Measurements from ENCODE around the gene PPP1R9A.
A peak's percentile ranks its signal among the peaks of the same experiment; 100 is the strongest.

PPP1R9A gene

DNA sequence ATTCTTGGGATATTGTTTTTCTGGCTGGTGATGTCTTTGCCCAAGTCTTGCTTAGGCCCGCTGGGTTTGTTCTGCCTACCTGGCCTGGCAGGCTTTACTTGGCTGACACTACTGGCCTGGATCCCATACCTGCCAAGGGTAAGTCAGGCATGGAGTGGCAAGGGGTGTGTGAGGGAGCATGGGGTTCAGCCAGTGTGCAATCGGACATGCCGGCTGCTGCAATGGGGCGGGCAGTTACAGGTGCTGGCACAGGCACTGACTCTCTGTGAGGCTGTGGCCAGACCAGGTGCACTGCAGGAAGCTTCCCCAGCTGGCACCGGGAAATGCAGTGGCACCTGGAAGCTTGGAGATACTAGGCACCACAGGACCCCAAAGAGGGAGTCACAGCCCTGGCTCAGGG is 248.6 kb downstream of the PPP1R9A start:
- TF ChIP-seq, protein P1, sequence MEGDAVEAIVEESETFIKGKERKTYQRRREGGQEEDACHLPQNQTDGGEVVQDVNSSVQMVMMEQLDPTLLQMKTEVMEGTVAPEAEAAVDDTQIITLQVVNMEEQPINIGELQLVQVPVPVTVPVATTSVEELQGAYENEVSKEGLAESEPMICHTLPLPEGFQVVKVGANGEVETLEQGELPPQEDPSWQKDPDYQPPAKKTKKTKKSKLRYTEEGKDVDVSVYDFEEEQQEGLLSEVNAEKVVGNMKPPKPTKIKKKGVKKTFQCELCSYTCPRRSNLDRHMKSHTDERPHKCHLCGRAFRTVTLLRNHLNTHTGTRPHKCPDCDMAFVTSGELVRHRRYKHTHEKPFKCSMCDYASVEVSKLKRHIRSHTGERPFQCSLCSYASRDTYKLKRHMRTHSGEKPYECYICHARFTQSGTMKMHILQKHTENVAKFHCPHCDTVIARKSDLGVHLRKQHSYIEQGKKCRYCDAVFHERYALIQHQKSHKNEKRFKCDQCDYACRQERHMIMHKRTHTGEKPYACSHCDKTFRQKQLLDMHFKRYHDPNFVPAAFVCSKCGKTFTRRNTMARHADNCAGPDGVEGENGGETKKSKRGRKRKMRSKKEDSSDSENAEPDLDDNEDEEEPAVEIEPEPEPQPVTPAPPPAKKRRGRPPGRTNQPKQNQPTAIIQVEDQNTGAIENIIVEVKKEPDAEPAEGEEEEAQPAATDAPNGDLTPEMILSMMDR (IDR thresholded peaks at IDR 0.05; ENCODE audit: control insufficient read depth, extremely low read depth, insufficient read depth), result no peak
- DNase-seq (ENCODE audit: low read depth), result no peak
- H3K4me3 ChIP-seq (ENCODE audit: low read depth, low read length), result no peak overlapping the region

DNA sequence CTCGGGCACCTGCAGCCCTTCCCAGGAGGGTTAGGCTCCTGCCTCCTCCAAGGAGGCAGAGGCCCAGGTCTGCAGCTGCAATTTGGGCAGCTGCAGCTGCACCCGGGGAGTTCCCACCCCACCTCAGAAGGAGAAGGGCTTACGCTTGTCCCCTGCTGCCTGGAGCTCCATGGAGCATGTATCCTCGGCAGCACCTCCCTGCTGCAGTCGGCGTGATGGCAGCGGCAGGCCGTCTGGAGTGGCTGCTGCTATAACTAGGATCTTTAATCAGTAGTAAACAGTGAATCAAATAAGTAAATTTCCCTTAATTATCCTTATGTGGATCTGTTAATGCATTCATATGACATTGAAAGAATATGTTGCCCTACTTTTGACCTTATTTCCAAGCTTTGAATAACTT is 250.0 kb downstream of the PPP1R9A start:
- no peak overlapping the region for H3K4me3 ChIP-seq (ENCODE audit: low read depth, low read length)
- no peak for DNase-seq (ENCODE audit: low read depth)
- TF ChIP-seq, protein P1 (IDR thresholded peaks at IDR 0.05; ENCODE audit: control insufficient read depth, extremely low read depth, insufficient read depth), result no peak

DNA sequence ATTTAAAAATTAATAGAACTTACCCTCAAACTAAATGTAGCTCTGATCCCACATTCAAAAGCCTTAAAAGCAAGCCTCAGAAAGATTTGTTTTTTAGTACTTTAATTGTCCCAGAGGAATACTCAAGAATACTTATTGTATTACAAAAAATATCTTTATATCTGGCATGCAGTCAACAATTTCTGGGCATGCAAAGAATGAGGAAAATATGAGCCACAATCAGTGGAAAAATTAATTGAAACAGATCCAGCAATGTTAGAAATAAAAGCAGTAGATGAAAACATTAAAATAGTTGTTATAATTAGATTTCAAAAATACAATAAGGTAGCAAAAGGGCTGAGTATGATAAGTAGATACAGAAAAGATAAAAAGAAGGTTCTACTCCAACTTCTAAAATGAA is 262.3 kb downstream of the PPP1R9A start:
- DNase-seq (ENCODE audit: low read depth), result no peak
- H3K4me3 ChIP-seq (ENCODE audit: low read depth, low read length), result no peak overlapping the region
- TF ChIP-seq, protein P1 (IDR thresholded peaks at IDR 0.05; ENCODE audit: control insufficient read depth, extremely low read depth, insufficient read depth), result no peak

- H3K4me3 ChIP-seq (ENCODE audit: low read depth, low read length), result no peak overlapping the region
- no peak for DNase-seq (ENCODE audit: low read depth)
- TF ChIP-seq, protein P1 (IDR thresholded peaks at IDR 0.05; ENCODE audit: control insufficient read depth, extremely low read depth, insufficient read depth), result no peak
Measured at GRCh38 chr7:95172420-95172819, 265.0 kb downstream of the PPP1R9A start.

DNA sequence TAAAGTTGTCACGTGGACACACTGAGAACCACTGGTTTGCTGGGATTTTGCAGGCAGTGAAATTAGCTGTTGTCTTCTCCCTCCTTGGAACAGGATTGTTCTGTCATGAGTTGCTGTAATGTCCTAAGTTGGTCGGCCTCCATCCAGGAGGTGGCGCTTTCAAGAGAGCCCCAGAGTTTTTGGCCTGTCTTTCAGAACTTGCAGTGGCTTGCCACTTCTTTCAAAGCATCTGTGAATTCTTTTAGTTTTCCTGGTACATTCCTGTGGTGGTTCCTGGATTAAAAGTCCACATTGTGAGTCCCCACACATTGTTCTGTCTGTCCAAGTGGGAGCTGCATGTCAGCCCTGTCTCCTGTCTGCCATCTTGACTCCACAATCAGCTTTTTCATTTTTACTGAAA is 283.1 kb downstream of the PPP1R9A start:
- DNase-seq (ENCODE audit: low read depth), result no peak
- TF ChIP-seq, protein P1 (IDR thresholded peaks at IDR 0.05; ENCODE audit: control insufficient read depth, extremely low read depth, insufficient read depth), result 0 out of 2 replicates have a peak, but pooled peaks have one; percentile 20
- no peak overlapping the region for H3K4me3 ChIP-seq (ENCODE audit: low read depth, low read length)

GRCh38 chr7:95191795-95192194 is 284.4 kb downstream of the PPP1R9A start:
- TF ChIP-seq, protein P1 (IDR thresholded peaks at IDR 0.05; ENCODE audit: control insufficient read depth, extremely low read depth, insufficient read depth), result no peak
- no peak for DNase-seq (ENCODE audit: low read depth)
- H3K4me3 ChIP-seq (ENCODE audit: low read depth, low read length), result no peak overlapping the region

- TF ChIP-seq, protein P1 (IDR thresholded peaks at IDR 0.05; ENCODE audit: control insufficient read depth, extremely low read depth, insufficient read depth), result no peak
- H3K4me3 ChIP-seq (ENCODE audit: low read depth, low read length), result no peak overlapping the region
Measured at GRCh38 chr7:95198863-95199262, 291.5 kb downstream of the PPP1R9A start.

More at GRCh38 chr7:95198863-95199262, 291.5 kb downstream of the PPP1R9A start:
- no peak for DNase-seq (ENCODE audit: low read depth)

All from LNCaP clone FGC (cell line).